ENCODE data around the gene AAR2. TPM values are rescaled to one million over a fixed set of nuclear protein-coding genes. Genes with fewer than 3 reads are reported as not detected.

The AAR2 gene
- total RNA-seq, 1 experiment from 2014 or later: 60.0 TPM

GRCh38 chr20:36279776-36280175 is 43.5 kb downstream of the AAR2 start:
- TF ChIP-seq CTCF (IDR thresholded peaks at IDR 0.05; ENCODE audit: insufficient read depth in 1 of 2, low read depth in 1 of 2, low read length in 1 of 2, severe bottlenecking in 1 of 2, unreplicated experiment in 1 of 2): no peak
- DNase-seq: peak in 1 of 2 experiments; percentile 33
- no TSS peak for BruUV-seq (replicated peaks)
- no peaks in the 10 kb centered on the region for H3K9me3 Mint-ChIP-seq (ENCODE audit: unreplicated experiment)
- intact Hi-C loops (cut with micrococcal nuclease; ENCODE audit: unreplicated experiment): no loop called here
- no peak overlapping the region for H3K27ac Mint-ChIP-seq (ENCODE audit: unreplicated experiment)
- Histone ChIP-seq H3K4me1 (no peaks in the 10 kb centered on the region), H3K36me3 (ENCODE audit: control insufficient read depth, insufficient read depth, low read length) (no peaks in the 10 kb centered on the region), H3K27me3 (replicated peaks; ENCODE audit: control insufficient read depth, insufficient read depth, low read length) (no peaks in the 10 kb centered on the region; the same call in 1 of the 2 replicates), H3K4me3 (ENCODE audit: low read depth, low read length) (no peak overlapping the region), H3K9me3 (no peaks in the 10 kb centered on the region)
- peaks cover 44% of the 10 kb centered on the region for H3K27me3 Mint-ChIP-seq (ENCODE audit: insufficient read depth, unreplicated experiment)
- no peaks in the 10 kb centered on the region for H3K4me1 Mint-ChIP-seq (ENCODE audit: low read depth, unreplicated experiment)
- POLR2A ChIA-PET: no interaction called here
- H3K4me3 Mint-ChIP-seq (ENCODE audit: unreplicated experiment): no peak overlapping the region
- CTCF ChIA-PET: interaction anchor here (1.6 kb wide), 1 partner anchor 120 kb away, joined by 3 read pairs; no protein-coding TSS in a partner anchor
- H3K36me3 Mint-ChIP-seq (ENCODE audit: insufficient read depth, unreplicated experiment): no peaks in the 10 kb centered on the region

GRCh38 chr20:36281785-36282380 is 45.6 kb downstream of the AAR2 start:
- Mint-ChIP-seq H3K9me3 (ENCODE audit: unreplicated experiment) (no peaks in the 10 kb centered on the region), H3K27me3 (ENCODE audit: insufficient read depth, unreplicated experiment) (peaks cover 40% of the 10 kb centered on the region), H3K4me1 (ENCODE audit: low read depth, unreplicated experiment) (no peaks in the 10 kb centered on the region), H3K27ac (ENCODE audit: unreplicated experiment) (no peak overlapping the region), H3K36me3 (ENCODE audit: insufficient read depth, unreplicated experiment) (no peaks in the 10 kb centered on the region), H3K4me3 (ENCODE audit: unreplicated experiment) (no peak overlapping the region)
- intact Hi-C loops (cut with micrococcal nuclease; ENCODE audit: unreplicated experiment): no loop called here
- no peaks in the 10 kb centered on the region; the same call in 1 of the 2 replicates for H3K27me3 ChIP-seq (replicated peaks; ENCODE audit: control insufficient read depth, insufficient read depth, low read length)
- no peaks in the 10 kb centered on the region for H3K9me3 ChIP-seq
- TF ChIP-seq CTCF (IDR thresholded peaks at IDR 0.05; ENCODE audit: insufficient read depth in 1 of 2, low read depth in 1 of 2, low read length in 1 of 2, severe bottlenecking in 1 of 2, unreplicated experiment in 1 of 2): no peak
- no TSS peak for BruUV-seq (replicated peaks)
- no peaks in the 10 kb centered on the region for H3K36me3 ChIP-seq (ENCODE audit: control insufficient read depth, insufficient read depth, low read length)
- CTCF ChIA-PET: no interaction called here
- no peak overlapping the region for H3K4me3 ChIP-seq (ENCODE audit: low read depth, low read length)
- POLR2A ChIA-PET: no interaction called here
- peak in 1 of 2 experiments; percentile 44 for DNase-seq
- no peaks in the 10 kb centered on the region for H3K4me1 ChIP-seq

GRCh38 chr20:36284751-36285150 is 48.5 kb downstream of the AAR2 start:
- peaks cover 50% of the 10 kb centered on the region for H3K27me3 Mint-ChIP-seq (ENCODE audit: insufficient read depth, unreplicated experiment)
- no TSS peak for BruUV-seq (replicated peaks)
- no peak overlapping the region for H3K4me3 ChIP-seq (ENCODE audit: low read depth, low read length)
- no peak overlapping the region for H3K27ac Mint-ChIP-seq (ENCODE audit: unreplicated experiment)
- POLR2A ChIA-PET: no interaction called here
- no peak for TF ChIP-seq CTCF (IDR thresholded peaks at IDR 0.05; ENCODE audit: insufficient read depth in 1 of 2, low read depth in 1 of 2, low read length in 1 of 2, severe bottlenecking in 1 of 2, unreplicated experiment in 1 of 2)
- no peaks in the 10 kb centered on the region for H3K4me1 ChIP-seq
- H3K4me3 Mint-ChIP-seq (ENCODE audit: unreplicated experiment): no peak overlapping the region
- H3K4me1 Mint-ChIP-seq (ENCODE audit: low read depth, unreplicated experiment): no peaks in the 10 kb centered on the region
- H3K27me3 ChIP-seq (replicated peaks; ENCODE audit: control insufficient read depth, insufficient read depth, low read length): no peaks in the 10 kb centered on the region; the same call in none of the 2 replicates
- no peaks in the 10 kb centered on the region for H3K9me3 ChIP-seq
- DNase-seq: peak in 1 of 2 experiments; percentile 9
- intact Hi-C loops (cut with micrococcal nuclease; ENCODE audit: unreplicated experiment): no loop called here
- H3K36me3 Mint-ChIP-seq (ENCODE audit: insufficient read depth, unreplicated experiment): no peaks in the 10 kb centered on the region
- H3K36me3 ChIP-seq (ENCODE audit: control insufficient read depth, insufficient read depth, low read length): no peaks in the 10 kb centered on the region
- H3K9me3 Mint-ChIP-seq (ENCODE audit: unreplicated experiment): no peaks in the 10 kb centered on the region
- CTCF ChIA-PET: interaction anchor here (1.3 kb wide), 1 partner anchor 115 kb away, joined by 5 read pairs; no protein-coding TSS in a partner anchor
